HL-60/S4 (cell line): ENCODE data around the gene LMNA.
"Not testable (repeated sequence)": the region's sequence is repeated elsewhere in the genome, so short reads cannot be mapped to it uniquely, and the experiment has no call there.

Experiments
- in situ Hi-C: fragments of 300-500 bp; cut with MboI; formaldehyde crosslinking; loops from 2 replicates; pipeline ENCODE4 v1.14.3; 2022; ENCODE audit warnings: low sequenced_read_pairs

The LMNA gene

GRCh38 chr1:156118177-156118868 lies 3.8 kb downstream of the LMNA start:
- in situ Hi-C loops, result no loop called here

DNA sequence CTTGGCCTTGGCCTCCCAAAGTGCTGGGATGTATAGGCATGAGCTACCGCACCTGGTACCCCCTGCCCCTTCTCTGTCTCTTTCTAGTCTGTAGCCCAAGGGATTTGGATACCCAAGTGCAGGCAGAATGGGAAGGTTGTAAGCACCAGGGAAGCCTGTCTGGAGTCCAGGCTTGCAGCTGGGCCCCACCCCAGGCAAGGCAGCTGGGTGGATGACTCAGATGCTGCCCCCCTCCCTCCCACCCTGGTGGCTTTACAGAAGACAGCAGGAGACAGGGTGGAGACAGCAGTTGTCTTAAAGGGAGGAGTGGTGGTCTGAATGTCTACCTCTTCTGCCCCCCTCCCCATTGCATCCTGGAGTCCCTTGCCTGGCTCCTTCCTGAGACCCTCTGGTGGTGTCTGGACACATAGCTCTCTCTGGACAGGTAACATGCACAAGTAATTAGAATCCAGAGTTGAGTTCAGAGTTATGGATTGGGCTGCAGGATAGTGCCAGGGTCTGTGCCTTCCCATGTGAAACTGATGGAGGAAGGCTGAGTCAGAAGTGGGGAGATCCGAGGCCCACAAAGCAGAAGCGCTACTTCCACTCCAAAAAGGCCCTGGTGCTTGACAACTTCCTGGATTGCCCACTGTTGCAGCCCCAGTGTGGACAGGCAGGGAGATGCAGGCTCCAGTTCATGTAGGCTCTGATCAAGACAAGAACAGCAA lies 5.1 kb downstream of the LMNA start:
- in situ Hi-C loops, result no loop called here

- in situ Hi-C loops, result no loop called here
Measured at GRCh38 chr1:156120318-156120717, 5.8 kb downstream of the LMNA start.

- in situ Hi-C loops, result not testable (repeated sequence)
Measured at GRCh38 chr1:156121005-156121404, 6.5 kb downstream of the LMNA start.

- in situ Hi-C loops, result no loop called here
Measured at GRCh38 chr1:156121457-156121856, 6.9 kb downstream of the LMNA start.

GRCh38 chr1:156122086-156122485 lies 7.6 kb downstream of the LMNA start:
- in situ Hi-C loops, result no loop called here

DNA sequence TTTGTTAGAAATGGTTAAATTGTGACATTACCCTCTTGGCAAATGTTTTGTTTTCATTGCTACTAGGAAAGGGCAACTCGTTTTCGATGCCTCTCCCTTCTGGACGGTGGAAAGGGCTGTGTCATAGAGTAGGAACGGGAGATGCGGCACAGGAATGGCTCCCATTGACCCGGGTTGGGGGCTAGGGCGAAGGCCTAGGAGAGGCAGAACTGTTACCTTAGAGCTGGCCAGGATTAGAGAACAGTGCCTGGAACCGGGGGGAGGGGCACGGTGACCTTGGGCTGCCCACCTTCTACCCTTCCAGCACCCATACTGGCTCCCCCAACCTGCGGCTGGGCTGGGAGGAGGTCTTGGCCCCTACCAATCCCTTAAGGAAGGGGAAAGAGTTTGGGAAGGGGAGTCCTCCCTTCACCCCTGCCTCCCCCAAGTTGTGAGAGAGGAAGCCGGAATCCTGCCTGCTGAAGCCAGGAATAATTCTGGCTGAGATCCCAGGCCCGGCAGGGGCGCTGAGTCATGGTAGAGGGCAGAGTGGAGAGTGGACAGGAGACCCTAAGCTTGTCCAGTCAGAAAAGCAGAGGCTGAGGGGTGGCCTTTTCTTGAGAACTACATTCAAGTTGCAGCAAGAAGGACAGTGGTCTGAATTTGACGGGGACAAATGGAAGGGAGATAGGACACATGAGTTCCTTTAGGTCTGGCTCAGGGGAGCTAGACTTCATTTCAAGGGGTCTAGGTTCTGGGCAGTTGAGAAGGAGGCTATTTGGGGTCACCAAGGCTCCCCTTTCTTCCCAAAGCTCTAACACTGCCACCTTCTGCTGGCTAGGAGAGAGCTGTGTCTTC lies 8.2 kb downstream of the LMNA start:
- in situ Hi-C loops, result no loop called here

- in situ Hi-C loops, result no loop called here
Measured at GRCh38 chr1:156123356-156124196, 9.1 kb downstream of the LMNA start.

DNA sequence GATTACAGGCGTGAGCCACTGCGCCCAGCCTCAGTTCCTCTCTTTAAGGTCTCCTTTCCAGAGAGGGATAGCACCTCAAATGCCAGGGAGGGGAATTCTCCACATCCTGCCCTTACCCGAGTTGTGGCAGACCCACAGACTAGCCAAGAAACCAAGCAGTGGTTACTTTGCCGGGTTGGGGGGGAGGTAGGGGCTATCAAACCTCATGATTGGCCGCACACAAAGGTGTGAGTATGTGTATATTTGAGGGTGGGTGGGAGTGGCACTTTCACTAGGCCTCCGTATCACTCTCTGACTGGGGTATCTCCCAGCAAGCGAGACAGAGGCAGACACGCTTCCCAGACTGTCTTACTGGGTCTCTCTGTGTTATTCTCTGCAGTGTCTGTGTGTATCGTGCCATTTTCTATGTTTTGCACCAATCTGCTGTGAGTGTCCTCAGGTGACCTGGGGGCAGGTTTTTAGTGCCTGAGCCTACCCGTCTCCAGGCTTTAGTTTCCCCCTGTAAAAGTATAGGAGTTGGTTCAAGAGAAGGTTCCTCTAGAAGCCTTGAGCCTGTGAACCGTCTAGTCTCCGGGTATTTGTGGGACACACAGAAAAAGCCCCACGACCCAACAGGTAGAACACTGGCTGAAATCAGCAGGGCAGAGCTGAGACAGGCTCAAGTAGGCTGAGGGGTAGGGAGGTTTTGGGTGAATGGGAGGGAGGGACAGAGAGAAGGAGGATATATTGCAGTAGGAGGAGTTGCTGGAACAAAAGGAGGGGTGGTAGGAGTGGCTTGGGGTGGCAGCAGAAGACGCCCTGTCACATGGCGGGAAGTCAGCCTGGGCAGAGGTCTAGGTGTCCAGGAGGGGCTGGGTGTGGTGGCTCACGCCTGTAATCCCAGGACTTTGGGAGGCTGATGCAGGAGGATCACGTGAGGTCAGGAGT lies 10.3 kb downstream of the LMNA start:
- in situ Hi-C loops, result loop anchor here (5.0 kb wide), 1 partner anchor 33 kb away; no protein-coding TSS in a partner anchor

GRCh38 chr1:156125544-156125943 lies 11.0 kb downstream of the LMNA start:
- in situ Hi-C loops, result loop anchor here (5.0 kb wide), 1 partner anchor 33 kb away; no protein-coding TSS in a partner anchor

DNA sequence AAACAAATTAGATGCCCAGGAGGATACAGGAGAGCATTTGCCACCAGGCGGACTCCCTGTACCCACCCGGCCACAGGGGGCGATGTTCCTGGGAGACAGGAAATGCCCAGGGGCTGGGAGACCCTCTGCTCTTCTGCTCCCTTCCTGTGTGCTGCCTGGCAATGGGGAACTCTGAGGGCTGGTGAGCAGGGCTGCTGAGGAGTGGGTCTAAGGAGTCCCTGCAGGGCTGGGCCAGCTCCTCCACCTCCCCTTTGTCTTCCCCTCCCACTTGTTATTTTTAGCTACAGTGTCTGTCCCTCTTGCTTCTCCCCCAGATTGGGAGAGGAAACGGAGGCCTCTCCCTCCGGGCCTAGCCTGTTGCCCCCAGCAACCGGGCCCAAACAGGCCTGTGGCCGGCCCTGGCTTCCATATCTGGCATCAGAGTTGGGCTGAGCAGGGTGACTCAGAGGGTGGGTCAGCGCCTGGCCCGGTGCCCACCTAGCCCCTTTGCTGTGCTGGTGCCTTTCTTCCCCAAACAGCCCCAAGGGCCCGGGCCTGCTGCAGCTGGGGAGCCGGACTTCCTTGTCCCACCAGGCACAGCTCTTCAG lies 11.6 kb downstream of the LMNA start:
- in situ Hi-C loops, result loop anchor here (5.0 kb wide), 1 partner anchor 34 kb away; no protein-coding TSS in a partner anchor

DNA sequence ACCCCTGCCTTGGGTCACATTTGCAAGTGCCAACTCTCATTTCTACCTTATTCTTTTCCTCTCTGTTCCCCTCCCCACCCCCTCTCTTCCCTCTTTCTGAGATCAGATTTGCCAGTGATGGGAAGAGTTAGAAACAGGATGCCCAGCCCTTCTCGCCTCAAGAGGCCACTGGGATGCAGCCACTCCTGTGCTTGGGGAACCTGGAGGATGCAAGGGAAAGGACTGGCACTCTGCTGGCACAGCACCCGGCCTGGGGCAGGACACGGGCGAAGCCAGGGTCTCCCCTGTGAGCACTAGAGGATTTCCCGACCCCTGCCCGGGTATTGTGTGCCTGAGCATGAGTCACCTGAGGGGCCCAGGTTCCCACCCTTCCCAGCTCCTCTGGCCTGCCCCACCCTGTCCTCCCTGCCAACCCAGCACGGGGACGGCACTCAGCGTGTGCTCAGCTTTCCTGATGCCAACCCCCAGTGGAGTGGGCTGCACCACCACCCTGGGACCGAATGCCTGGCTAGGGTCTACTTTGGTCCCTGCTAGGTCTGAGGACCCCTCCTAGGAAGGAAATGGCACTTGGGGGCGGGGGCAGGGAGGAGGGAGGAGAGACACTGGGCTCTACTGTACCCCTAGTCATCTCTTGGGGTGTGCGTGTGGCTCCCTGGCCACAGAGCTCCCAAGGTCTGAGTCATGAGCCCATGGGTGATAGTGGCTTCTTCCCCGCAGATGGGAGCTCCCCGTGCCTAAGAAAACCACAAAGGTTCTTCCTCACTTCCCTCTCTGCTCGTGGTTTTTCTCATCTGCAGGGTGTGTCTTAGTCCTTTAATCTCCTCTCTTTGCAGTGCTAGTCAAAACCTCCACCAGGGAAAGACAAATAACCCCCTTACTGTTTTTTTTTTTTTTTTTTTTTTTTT lies 12.4 kb downstream of the LMNA start:
- in situ Hi-C loops, result loop anchor here (5.0 kb wide), 1 partner anchor 35 kb away; no protein-coding TSS in a partner anchor

DNA sequence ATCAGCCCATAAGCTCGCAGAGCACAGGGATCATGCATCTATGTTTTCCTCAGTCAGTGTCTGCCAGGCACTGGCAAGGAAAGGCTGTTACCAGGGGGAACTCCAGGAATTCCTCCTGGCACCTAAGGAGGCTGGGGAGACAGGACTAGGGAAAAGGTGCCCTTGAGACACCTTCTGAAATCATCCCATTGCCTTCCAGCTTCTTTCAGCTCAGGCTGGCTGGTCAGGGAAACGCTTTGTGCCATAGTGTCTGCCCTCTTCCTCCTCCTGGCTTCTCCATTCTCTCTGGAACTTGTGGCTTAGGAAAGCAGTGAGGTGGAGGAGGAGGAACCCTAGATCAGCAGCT lies 13.8 kb downstream of the LMNA start:
- in situ Hi-C loops, result loop anchor here (5.0 kb wide), 1 partner anchor 36 kb away; no protein-coding TSS in a partner anchor

DNA sequence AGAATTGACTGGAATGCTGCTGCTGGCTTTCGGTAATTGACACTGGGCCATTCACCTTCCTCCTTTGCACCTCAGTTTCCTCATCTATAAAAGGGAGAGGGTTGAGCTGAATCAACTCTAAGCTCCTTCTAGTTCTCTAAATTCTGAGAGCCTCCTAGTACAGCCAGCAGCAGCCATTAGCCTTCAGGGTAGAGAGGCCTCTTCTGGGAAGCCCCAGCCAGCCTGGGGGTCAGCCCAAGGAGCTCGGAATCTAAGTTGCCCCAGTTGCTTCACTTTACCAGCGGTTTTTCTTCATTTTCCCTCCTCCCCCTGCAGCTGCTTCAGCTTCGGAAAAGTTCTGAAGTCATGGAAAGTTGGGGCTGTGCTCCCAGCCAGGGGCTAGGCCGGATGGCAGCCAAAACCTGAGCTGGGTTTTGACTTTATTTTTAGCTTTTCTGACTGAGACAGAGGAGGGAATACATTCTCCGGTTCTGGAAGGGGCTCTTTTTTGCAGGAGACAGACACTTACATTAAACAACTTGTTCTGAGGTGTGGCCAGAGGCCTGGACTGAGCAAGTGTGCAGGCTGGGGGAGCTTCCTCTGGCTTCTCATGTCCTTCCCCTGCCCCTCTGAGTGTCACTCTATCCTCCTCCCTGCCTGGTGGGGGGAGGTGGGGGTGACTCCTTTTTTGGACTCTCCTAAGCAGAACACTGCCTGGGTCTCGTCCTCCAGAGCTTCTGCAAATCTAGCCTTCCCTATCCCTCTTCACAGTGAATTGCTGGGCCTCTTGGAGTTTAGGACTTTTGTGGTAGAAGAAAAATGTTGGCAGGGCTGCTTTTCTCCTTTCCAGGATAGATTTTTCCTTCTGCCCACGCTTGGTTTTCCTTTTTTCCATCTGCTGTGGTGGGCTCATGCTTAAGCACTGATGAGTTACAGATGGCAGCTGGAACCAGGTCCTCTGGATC lies 14.4 kb downstream of the LMNA start:
- in situ Hi-C loops, result loop anchor here (5.0 kb wide), 1 partner anchor 37 kb away; no protein-coding TSS in a partner anchor

DNA sequence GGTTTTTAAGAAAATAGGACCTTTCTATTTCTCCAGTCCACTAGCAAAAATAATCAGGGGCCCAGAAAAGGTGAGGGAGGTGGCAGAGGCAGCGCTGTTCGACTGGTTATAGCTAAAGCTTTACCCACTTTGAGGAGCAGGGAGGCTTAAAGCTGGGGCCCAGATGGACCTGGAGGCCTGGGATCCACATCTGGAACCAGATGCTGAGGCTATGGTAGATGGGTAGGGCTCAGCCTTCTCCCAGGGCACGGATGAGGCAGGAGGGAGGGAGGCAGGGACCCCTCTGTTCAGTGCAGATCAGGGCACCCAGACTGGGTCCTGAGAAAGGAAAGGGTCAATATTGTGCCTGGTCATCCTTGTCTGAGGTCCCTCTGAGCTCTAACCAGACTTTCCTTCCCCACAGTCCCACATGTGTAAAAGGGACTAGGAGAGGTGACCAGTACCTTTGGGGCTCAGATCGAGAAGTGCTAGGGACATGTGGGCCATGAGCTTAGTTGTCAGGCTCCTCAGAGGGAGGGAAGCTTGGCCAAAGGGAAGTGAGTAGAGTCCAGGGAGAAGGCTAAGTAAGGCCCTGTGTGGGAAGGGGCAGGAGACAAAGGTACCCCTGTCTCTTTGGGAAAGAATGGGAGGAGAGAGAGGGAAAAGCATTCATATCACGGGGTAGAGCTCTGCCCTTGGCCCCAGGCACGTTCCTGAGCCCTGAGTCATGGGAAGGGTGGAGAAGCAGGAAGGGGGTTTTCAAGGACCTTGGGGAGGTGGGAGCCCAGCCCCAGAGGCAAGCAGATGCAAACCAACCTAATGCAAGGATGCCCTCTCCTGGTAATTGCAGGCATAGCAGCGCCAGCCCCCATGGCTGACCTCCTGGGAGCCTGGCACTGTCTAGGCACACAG lies 15.4 kb downstream of the LMNA start:
- in situ Hi-C loops, result loop anchor here (5.0 kb wide), 1 partner anchor 38 kb away; no protein-coding TSS in a partner anchor

- in situ Hi-C loops, result no loop called here
Measured at GRCh38 chr1:156130578-156130942, 16.0 kb downstream of the LMNA start.
